Measurements from ENCODE around the gene PRSS21. TPM values are rescaled to one million over a fixed set of nuclear protein-coding genes. Genes with fewer than 3 reads are reported as not detected.

Gene PRSS21
- total RNA-seq, 2 donors from 2014 or later, result not detected

GRCh38 chr16:2827374-2827791, 10.3 kb downstream of the PRSS21 start:
- no peak overlapping the region for H3K27ac ChIP-seq
- DNase-seq (ENCODE audit: low spot score), result no peak
- no peak overlapping the region for H3K4me3 ChIP-seq
- H3K36me3 ChIP-seq, result no peaks in the 10 kb centered on the region
- H3K9me3 ChIP-seq, result no peaks in the 10 kb centered on the region
- no peaks in the 10 kb centered on the region for H3K4me1 ChIP-seq
- H3K27me3 ChIP-seq, result no peaks in the 10 kb centered on the region
- TF ChIP-seq, protein P1, sequence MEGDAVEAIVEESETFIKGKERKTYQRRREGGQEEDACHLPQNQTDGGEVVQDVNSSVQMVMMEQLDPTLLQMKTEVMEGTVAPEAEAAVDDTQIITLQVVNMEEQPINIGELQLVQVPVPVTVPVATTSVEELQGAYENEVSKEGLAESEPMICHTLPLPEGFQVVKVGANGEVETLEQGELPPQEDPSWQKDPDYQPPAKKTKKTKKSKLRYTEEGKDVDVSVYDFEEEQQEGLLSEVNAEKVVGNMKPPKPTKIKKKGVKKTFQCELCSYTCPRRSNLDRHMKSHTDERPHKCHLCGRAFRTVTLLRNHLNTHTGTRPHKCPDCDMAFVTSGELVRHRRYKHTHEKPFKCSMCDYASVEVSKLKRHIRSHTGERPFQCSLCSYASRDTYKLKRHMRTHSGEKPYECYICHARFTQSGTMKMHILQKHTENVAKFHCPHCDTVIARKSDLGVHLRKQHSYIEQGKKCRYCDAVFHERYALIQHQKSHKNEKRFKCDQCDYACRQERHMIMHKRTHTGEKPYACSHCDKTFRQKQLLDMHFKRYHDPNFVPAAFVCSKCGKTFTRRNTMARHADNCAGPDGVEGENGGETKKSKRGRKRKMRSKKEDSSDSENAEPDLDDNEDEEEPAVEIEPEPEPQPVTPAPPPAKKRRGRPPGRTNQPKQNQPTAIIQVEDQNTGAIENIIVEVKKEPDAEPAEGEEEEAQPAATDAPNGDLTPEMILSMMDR (IDR thresholded peaks at IDR 0.05), result no peak

DNA sequence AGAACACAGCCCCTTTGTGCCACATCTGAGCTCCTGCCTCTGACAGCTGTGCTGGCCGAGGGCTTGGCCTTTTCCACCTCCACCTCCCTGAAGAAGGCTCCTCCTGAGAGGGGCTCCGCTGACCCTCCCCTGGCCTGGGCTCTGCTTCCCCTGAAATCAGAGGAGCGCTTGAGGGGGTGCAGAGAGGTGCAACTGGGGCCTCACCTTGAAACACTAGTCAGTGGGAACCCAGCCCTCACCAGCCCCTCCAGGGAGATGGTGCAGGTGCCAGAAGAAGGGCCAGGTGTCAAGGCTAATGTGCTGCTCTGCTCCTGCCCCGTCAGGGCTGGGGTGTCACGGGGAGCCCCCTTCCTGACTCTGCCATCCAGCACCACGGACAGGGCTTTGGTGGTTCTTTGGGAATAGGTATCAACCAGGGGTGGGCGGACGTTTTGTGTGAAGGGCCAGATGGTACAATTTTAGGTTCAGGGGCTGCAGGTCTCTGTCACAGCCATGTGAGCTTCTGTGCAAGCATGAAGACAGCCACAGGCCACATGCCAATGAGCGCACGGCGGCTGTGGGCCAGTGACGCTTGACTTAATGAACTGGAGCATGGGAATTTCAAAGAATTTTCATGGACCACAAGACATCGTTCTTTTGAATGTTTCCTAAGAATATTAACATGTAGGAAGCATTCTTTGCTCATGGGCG, 10.9 kb downstream of the PRSS21 start:
- Histone ChIP-seq H3K36me3 (no peaks in the 10 kb centered on the region), H3K27me3 (no peaks in the 10 kb centered on the region), H3K9me3 (no peaks in the 10 kb centered on the region), H3K4me3 (no peak overlapping the region), H3K4me1 (no peaks in the 10 kb centered on the region), H3K27ac (no peak overlapping the region)
- no peak for DNase-seq (ENCODE audit: low spot score)
- TF ChIP-seq, protein P1 (IDR thresholded peaks at IDR 0.05), result no peak

DNA sequence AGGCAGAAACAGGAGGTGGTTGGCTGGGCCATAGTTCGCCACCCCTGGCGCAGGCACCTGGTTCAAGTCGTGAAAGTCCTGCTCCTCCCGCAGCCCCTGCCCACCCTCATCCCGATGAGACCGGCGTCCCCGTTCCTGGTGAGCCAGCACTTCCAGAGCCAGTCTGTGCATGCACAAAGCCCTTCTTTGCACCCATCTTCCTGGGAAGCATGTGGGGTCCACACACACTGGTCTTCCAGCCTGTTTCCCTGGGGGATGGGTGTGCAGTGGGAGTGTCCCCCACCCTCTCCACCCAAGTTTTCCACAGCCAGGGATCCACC, 11.4 kb downstream of the PRSS21 start:
- DNase-seq (ENCODE audit: low spot score), result no peak
- Histone ChIP-seq H3K9me3 (no peaks in the 10 kb centered on the region), H3K36me3 (no peaks in the 10 kb centered on the region), H3K4me3 (no peak overlapping the region), H3K27me3 (no peaks in the 10 kb centered on the region), H3K4me1 (no peaks in the 10 kb centered on the region), H3K27ac (no peak overlapping the region)
- TF ChIP-seq, protein P1 (IDR thresholded peaks at IDR 0.05), result no peak

GRCh38 chr16:2828876-2829430, 11.9 kb downstream of the PRSS21 start:
- DNase-seq (ENCODE audit: low spot score), result no peak
- no peak overlapping the region for H3K4me3 ChIP-seq
- TF ChIP-seq, protein P1 (IDR thresholded peaks at IDR 0.05), result no peak
- no peaks in the 10 kb centered on the region for H3K27me3 ChIP-seq
- no peak overlapping the region for H3K27ac ChIP-seq
- no peaks in the 10 kb centered on the region for H3K9me3 ChIP-seq
- H3K36me3 ChIP-seq, result no peaks in the 10 kb centered on the region
- H3K4me1 ChIP-seq, result no peaks in the 10 kb centered on the region

DNA sequence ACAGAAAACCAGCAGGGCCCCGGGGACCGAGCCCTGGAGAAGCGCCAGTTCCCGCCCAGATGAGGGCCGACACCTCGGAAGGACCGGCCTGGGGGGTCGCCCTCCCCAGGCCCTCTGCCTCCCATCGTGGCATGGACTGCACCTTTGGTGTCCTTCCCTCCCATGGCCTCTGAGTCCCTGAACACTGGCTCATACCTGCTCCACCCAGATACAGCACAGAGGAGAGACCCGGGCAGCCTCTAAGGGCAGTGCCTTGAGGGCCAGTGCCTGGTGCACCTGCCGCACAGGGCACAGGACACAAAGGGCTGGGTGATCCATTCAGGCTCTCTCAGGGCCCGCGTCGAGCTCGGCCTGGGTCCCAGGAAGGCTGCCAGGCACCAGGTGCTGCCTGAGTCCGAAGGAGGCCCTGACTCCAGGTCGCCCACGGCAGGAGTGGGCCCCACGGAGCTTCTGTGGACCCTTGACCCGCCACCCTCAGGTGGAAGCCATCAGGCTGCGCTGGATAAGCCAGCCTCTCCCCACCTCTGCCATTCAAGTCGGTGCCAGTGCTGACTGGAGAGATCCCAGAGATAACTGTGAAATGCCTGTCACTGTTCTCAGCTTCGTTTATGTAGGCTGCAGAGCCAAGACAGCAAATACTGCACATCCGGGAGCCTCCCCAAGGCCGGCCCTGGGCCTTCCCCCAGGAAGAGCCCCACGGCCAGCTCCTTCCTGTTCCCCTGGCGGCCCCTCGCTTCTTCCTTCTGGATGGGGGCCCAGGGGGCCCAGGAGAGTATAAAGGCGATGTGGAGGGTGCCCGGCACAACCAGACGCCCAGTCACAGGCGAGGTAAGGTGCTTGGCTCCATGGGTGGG, 12.7 kb downstream of the PRSS21 start, which contains the start of gene ZG16B:
TSS of gene ZG16B (plus strand) at position 803 of the 854 bp plus-strand sequence. CDS start 139 bp downstream, outside the sequence.
- Histone ChIP-seq H3K36me3 (no peaks in the 10 kb centered on the region), H3K27me3 (no peaks in the 10 kb centered on the region), H3K4me3 (no peak within 1 kb of the TSS), H3K27ac (no peak within 1 kb of the TSS), H3K9me3 (no peaks in the 10 kb centered on the region), H3K4me1 (no peaks in the 10 kb centered on the region)
- TF ChIP-seq, protein P1 (IDR thresholded peaks at IDR 0.05), result no peak
- no peak for DNase-seq (ENCODE audit: low spot score)
